Type B pancreatic cell (in vitro differentiated cells): Measurements from ENCODE around the gene CNTN4. TPM values are rescaled to one million over a fixed set of nuclear protein-coding genes. Genes with fewer than 3 reads are reported as not detected.

Experiments
- DNase-seq: peaks from one replicate; pipeline ENCODE4 v3.0.0; 2021; ENCODE audit warnings: mixed read lengths; ENCODE audit not compliant: unreplicated experiment; ENCODE audit errors: extremely low spot score
- H3K27ac Mint-ChIP-seq: 2 replicates; pipeline ENCODE4 v1.8.0; 2021; ENCODE audit warnings: mild to moderate bottlenecking, mixed read lengths
- H3K27me3 Mint-ChIP-seq: 2 replicates; pipeline ENCODE4 v1.8.0; 2021; ENCODE audit warnings: mixed read lengths
- H3K36me3 Mint-ChIP-seq: 2 replicates; pipeline ENCODE4 v1.8.0; 2021; ENCODE audit warnings: mixed read lengths
- H3K4me1 Mint-ChIP-seq: one replicate; pipeline ENCODE4 v1.8.0; 2021; ENCODE audit warnings: mixed read lengths; ENCODE audit not compliant: unreplicated experiment
- H3K4me3 Mint-ChIP-seq: 2 replicates; pipeline ENCODE4 v1.8.0; 2021; ENCODE audit warnings: mild to moderate bottlenecking, mixed read lengths
- H3K9me3 Mint-ChIP-seq: 2 replicates; pipeline ENCODE4 v1.8.0; 2021; ENCODE audit warnings: mixed read lengths
- total RNA-seq: library from RNA; stranded (reverse); gene quantifications from 2 replicates; pipeline ENCODE4 v1.2.1, GENCODE V29; 2021; ENCODE audit warnings: low replicate concordance
- TF ChIP-seq, protein P1 (sequence below): fragments of 200-600 bp; sonication (generic); conservative IDR thresholded peaks from 2 replicates; pipeline ENCODE4 v1.5.0; 2021; ENCODE audit warnings: antibody characterized with exemption, mild to moderate bottlenecking

Gene CNTN4
- total RNA-seq, 1 donor from 2014 or later = 29.7 TPM

DNA sequence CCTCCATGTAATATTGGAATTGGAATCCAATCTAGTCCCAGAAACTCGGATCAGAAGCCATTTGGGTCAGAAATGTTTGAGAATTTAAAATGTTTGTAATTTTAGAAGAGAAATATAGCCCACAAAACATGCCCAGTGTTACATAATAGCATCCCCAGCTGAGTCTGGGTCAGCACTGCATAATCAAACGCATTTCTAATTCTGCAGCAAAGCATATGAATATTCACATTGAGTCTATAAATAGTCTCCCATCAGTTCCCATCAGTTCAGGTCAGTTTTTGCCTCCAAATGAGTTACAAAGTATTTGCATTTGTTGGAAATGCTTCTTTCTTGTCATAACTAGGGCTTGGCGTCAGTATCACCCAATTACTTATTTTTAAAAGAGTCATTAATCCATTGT, 628.4 kb downstream of the CNTN4 start:
- no peak for DNase-seq
- no peaks in the 10 kb centered on the region for H3K36me3 Mint-ChIP-seq
- H3K27me3 Mint-ChIP-seq = no peaks in the 10 kb centered on the region
- H3K4me3 Mint-ChIP-seq = no peak overlapping the region
- H3K9me3 Mint-ChIP-seq = no peaks in the 10 kb centered on the region
- peaks cover 32% of the 10 kb centered on the region for H3K4me1 Mint-ChIP-seq
- H3K27ac Mint-ChIP-seq = no peak overlapping the region
- TF ChIP-seq, protein P1, sequence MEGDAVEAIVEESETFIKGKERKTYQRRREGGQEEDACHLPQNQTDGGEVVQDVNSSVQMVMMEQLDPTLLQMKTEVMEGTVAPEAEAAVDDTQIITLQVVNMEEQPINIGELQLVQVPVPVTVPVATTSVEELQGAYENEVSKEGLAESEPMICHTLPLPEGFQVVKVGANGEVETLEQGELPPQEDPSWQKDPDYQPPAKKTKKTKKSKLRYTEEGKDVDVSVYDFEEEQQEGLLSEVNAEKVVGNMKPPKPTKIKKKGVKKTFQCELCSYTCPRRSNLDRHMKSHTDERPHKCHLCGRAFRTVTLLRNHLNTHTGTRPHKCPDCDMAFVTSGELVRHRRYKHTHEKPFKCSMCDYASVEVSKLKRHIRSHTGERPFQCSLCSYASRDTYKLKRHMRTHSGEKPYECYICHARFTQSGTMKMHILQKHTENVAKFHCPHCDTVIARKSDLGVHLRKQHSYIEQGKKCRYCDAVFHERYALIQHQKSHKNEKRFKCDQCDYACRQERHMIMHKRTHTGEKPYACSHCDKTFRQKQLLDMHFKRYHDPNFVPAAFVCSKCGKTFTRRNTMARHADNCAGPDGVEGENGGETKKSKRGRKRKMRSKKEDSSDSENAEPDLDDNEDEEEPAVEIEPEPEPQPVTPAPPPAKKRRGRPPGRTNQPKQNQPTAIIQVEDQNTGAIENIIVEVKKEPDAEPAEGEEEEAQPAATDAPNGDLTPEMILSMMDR = no peak

DNA sequence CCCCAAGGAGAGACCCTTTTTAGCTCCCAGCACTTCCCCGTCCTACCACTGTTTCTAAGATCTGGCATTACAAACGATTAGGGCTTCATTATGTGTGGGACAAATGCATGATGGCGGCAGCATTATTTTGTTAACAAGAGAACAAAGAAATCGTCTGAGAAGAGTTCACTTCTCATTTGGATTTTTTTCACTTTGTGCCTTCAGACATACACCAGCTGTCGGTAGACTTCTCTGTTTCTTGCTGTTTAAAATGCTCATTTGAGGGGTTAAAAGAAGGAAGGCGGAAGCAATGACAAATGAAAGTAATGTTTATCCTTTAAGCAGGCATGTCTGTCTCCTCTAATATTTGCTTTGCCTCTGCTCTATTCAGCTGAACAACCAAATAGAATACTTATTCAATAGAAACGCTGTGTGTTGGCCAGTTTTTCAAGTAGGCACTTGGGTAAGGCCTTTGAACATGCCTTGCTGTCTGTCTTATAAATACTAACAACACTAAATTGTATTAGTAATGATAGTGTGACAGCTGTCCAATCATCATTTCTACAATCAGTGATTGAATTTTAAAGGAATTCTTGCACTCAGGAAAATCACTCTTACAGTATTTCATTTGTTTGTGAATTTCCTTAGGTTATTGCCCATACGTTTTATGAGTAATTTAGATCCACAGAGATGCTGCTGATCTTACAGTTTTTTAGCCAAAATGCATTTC, 629.1 kb downstream of the CNTN4 start:
- no peak overlapping the region for H3K27ac Mint-ChIP-seq
- no peaks in the 10 kb centered on the region for H3K9me3 Mint-ChIP-seq
- H3K4me1 Mint-ChIP-seq = peaks cover 32% of the 10 kb centered on the region
- no peaks in the 10 kb centered on the region for H3K36me3 Mint-ChIP-seq
- H3K27me3 Mint-ChIP-seq = no peaks in the 10 kb centered on the region
- no peak for DNase-seq
- peak overlapping the region; percentile 48 for H3K4me3 Mint-ChIP-seq
- TF ChIP-seq, protein P1 = no peak

DNA sequence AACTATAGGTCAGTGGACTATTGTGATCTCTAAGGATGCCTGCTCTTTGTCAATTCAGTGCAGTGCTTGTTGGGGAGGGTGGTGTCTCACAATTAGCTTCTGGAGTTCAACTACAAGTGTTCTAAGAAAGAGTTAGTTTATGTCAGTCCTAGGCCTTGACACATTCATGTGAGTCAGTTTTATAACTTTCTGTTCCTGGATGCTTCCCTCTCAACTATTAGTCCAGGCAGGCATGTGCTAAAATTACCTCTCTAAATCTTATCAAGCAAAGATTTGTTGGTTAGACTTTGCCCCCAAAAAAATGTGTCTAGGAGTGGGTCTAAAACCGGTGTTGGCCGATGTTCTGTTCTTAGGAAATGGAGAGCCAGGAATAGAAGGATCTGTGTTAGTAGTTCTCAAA, 633.2 kb downstream of the CNTN4 start:
- Mint-ChIP-seq H3K9me3 (no peaks in the 10 kb centered on the region), H3K27me3 (no peaks in the 10 kb centered on the region), H3K36me3 (peaks cover 4% of the 10 kb centered on the region), H3K4me3 (no peak overlapping the region), H3K4me1 (peaks cover 16% of the 10 kb centered on the region), H3K27ac (no peak overlapping the region)
- no peak for DNase-seq
- TF ChIP-seq, protein P1 = no peak

DNA sequence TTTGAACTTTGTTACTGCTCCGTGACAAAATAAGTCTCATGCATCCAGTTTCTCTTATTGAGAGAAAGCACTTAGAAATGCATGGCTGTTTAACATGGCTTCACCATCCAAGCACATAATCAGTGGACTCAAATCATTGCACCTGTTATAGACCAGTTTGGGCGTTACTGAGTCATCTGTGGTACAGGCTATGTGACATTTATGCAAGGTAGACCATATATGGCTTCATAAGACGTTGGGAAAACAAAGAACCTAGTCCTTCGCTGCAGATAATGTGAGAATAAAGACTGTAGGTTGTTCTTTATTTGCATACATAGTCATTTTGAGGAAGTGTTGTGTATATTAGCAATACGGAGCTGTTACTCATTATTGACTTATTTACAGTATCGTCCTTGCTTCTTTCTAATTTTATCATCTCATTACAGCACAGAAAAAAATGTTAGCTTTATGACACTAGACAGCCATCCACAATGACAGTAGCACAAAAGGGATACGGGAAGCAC, 636.8 kb downstream of the CNTN4 start:
- Mint-ChIP-seq H3K36me3 (peaks cover 4% of the 10 kb centered on the region), H3K27ac (no peak overlapping the region), H3K4me3 (no peak overlapping the region), H3K4me1 (no peaks in the 10 kb centered on the region), H3K27me3 (no peaks in the 10 kb centered on the region), H3K9me3 (no peaks in the 10 kb centered on the region)
- DNase-seq = no peak
- TF ChIP-seq, protein P1 = no peak

DNA sequence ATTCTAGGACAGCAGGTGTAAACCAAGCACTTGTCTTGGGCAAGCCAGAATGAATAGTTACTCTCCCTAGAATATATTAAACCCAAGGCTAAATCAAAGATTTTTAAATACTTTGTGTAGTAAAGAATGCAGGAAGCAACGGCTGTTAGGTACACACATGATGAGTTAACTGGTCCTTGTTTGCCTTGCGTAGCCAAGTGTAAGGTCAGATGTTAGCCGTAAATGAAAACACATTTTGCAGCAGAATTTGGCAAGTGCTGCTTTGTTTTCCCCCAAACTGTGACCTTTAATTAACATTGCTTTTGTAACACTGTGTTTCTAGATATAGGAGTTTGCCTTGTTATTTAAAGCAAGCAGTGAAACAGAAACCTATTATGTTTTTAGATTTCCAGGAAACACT, 642.9 kb downstream of the CNTN4 start:
- H3K4me1 Mint-ChIP-seq = peaks cover 21% of the 10 kb centered on the region
- H3K9me3 Mint-ChIP-seq = no peaks in the 10 kb centered on the region
- H3K36me3 Mint-ChIP-seq = no peaks in the 10 kb centered on the region
- H3K27me3 Mint-ChIP-seq = no peaks in the 10 kb centered on the region
- TF ChIP-seq, protein P1 = no peak
- DNase-seq = no peak
- H3K27ac Mint-ChIP-seq = peak overlapping the region; percentile 14
- H3K4me3 Mint-ChIP-seq = no peak overlapping the region
